CD14-positive monocyte (primary cell): ENCODE data around the gene SH3TC2. TPM values are rescaled to one million over a fixed set of nuclear protein-coding genes. Genes with fewer than 3 reads are reported as not detected.
A peak's percentile ranks its signal among the peaks of the same experiment; 100 is the strongest.

Experiments used
- DNase-seq, 3 donors: peaks; one replicate each; pipeline ENCODE4 v3.0.0-alpha.2; 2011 to 2022
- H2AFZ ChIP-seq: 2 replicates; pipeline ENCODE4 v1.6.0; 2012; ENCODE audit warnings: mild to moderate bottlenecking, low read depth, low read length, inconsistent platforms; ENCODE audit not compliant: insufficient read depth, poor library complexity, severe bottlenecking
- H3K27ac ChIP-seq, 2 donors: 1 replicate in 1 of 2; 2 replicates in 1 of 2; pipeline ENCODE4 v1.5.1; 2012 to 2013; ENCODE audit warnings: low read length in 2 of 2, control low read depth in 1 of 2, inconsistent platforms in 1 of 2, low read depth in 1 of 2, mild to moderate bottlenecking in 1 of 2
- H3K27me3 ChIP-seq, 2 donors: one replicate each; pipeline versions ENCODE4 v1.6.0 to v1.6.1; 2011 to 2013; ENCODE audit warnings: low read length in 2 of 2; ENCODE audit not compliant: control insufficient read depth in 2 of 2, insufficient read depth in 2 of 2
- H3K36me3 ChIP-seq, 2 donors: replicated peaks in 1 of 2; 1 replicate in 1 of 2; 2 replicates in 1 of 2; pipeline versions ENCODE4 v1.5.1 to v1.6.1; 2012 to 2013; ENCODE audit warnings: low read length in 2 of 2, control low read depth in 1 of 2, inconsistent platforms in 1 of 2, mild to moderate bottlenecking in 1 of 2; ENCODE audit not compliant: insufficient read depth in 2 of 2, control insufficient read depth in 1 of 2
- H3K4me1 ChIP-seq, 2 donors: 1 replicate in 1 of 2; 2 replicates in 1 of 2; pipeline versions ENCODE4 v1.5.1 to v1.6.1; 2012 to 2013; ENCODE audit warnings: low read length in 2 of 2, control low read depth in 1 of 2, inconsistent platforms in 1 of 2, mild to moderate bottlenecking in 1 of 2, moderate library complexity in 1 of 2; ENCODE audit not compliant: insufficient read depth in 2 of 2, control insufficient read depth in 1 of 2
- H3K4me2 ChIP-seq: replicated peaks from 2 replicates; pipeline ENCODE3; 2012; ENCODE audit warnings: low read length, moderate library complexity, mild to moderate bottlenecking; ENCODE audit not compliant: poor library complexity, severe bottlenecking; ENCODE audit errors: extremely low read depth
- H3K4me3 ChIP-seq, 3 experiments: fragments of 200-600 bp in 1 of 3; sonication (generic) in 1 of 3; replicated peaks in 1 of 3; 1 replicate in 2 of 3; 2 replicates in 1 of 3; pipeline ENCODE4 v1.5.1; 2011 to 2013; ENCODE audit warnings: low read length in 3 of 3, mild to moderate bottlenecking in 3 of 3, control low read depth in 2 of 3, low read depth in 2 of 3, inconsistent platforms in 1 of 3, moderate library complexity in 1 of 3
- H3K79me2 ChIP-seq: 2 replicates; pipeline ENCODE4 v1.6.0; 2012; ENCODE audit warnings: mild to moderate bottlenecking, control low read depth, inconsistent platforms, low read length, moderate library complexity; ENCODE audit not compliant: insufficient read depth
- H3K9ac ChIP-seq: 2 replicates; pipeline ENCODE4 v1.6.0; 2017; ENCODE audit warnings: low read length, mild to moderate bottlenecking; ENCODE audit not compliant: insufficient read depth, poor library complexity, severe bottlenecking
- H3K9me3 ChIP-seq, 2 donors: replicated peaks in 1 of 2; 1 replicate in 1 of 2; 2 replicates in 1 of 2; pipeline versions ENCODE4 v1.5.1 to v1.6.1; 2012 to 2013; ENCODE audit warnings: low read length in 2 of 2, control low read depth in 1 of 2; ENCODE audit not compliant: control insufficient read depth in 1 of 2, insufficient read depth in 1 of 2
- H4K20me1 ChIP-seq: 2 replicates; pipeline ENCODE4 v1.6.0; 2012; ENCODE audit warnings: mild to moderate bottlenecking, low read length, control low read depth, moderate library complexity; ENCODE audit not compliant: insufficient read depth
- H3K27ac Mint-ChIP-seq, 7 donors: one replicate each; pipeline ENCODE4 v1.8.0; 2020; ENCODE audit warnings: mild to moderate bottlenecking in 7 of 7, mixed read lengths in 7 of 7, moderate library complexity in 6 of 7, inconsistent platforms in 2 of 7
- H3K27me3 Mint-ChIP-seq, 3 donors: one replicate each; pipeline ENCODE4 v1.8.0; 2021 to 2022; ENCODE audit warnings: low read depth in 3 of 3, mild to moderate bottlenecking in 3 of 3, mixed read lengths in 3 of 3, moderate library complexity in 3 of 3, inconsistent platforms in 1 of 3
- H3K36me3 Mint-ChIP-seq, 2 donors: one replicate each; pipeline ENCODE4 v1.8.0; 2020; ENCODE audit warnings: mixed read lengths in 2 of 2, inconsistent platforms in 1 of 2, mild to moderate bottlenecking in 1 of 2
- H3K4me1 Mint-ChIP-seq: one replicate; pipeline ENCODE4 v1.8.0; 2020; ENCODE audit warnings: mild to moderate bottlenecking, mixed read lengths
- H3K4me3 Mint-ChIP-seq, 2 donors: one replicate each; pipeline ENCODE4 v1.8.0; 2020; ENCODE audit warnings: mild to moderate bottlenecking in 2 of 2, mixed read lengths in 2 of 2, moderate library complexity in 1 of 2
- H3K9me3 Mint-ChIP-seq, 7 donors: one replicate each; pipeline ENCODE4 v1.8.0; 2020 to 2022; ENCODE audit warnings: mixed read lengths in 7 of 7, mild to moderate bottlenecking in 6 of 7, moderate library complexity in 6 of 7, inconsistent platforms in 2 of 7
- CTCF ChIP-seq: fragments of 200-600 bp; IDR thresholded peaks from one replicate; pipeline ENCODE4 v1.8.0; 2022; ENCODE audit warnings: antibody characterized with exemption, mild to moderate bottlenecking
- WGBS: methylation state at CpG from one replicate; pipeline ENCODE4 v1.1.5; 2013; ENCODE audit warnings: missing lambda C conversion rate; ENCODE audit not compliant: insufficient coverage; 5-methylcytosine and 5-hydroxymethylcytosine counted together
- intact Hi-C, 2 donors: fragments of 100-400 bp; cut with micrococcal nuclease; formaldehyde crosslinking; loops; one replicate each; pipeline versions ENCODE4 v1.15.0 to v1.15.1; 2023
- polyA plus RNA-seq, 3 donors: library from polyadenylated mRNA; depleted of rRNA in 1 of 3; unstranded in 2 of 3; stranded (reverse) in 1 of 3; fragments of 300-500 nt in 2 of 3; fragments of >200 nt in 1 of 3; fragmentation: Illumina TruSeq in 2 of 3; gene quantifications; 1 replicate in 2 of 3; 2 replicates in 1 of 3; pipeline ENCODE4 v1.2.3, GENCODE V29; 2012 to 2021

The SH3TC2 gene
- polyA plus RNA-seq, 3 donors, result 0.01 to 0.30 (median 0.14) TPM

- no peaks in the 10 kb centered on the region for H3K27me3 ChIP-seq
- H3K9me3 ChIP-seq, result no peaks in the 10 kb centered on the region
- intact Hi-C loops, result loop anchor here in 1 of 2 donors (5.0 kb wide), 1 partner anchor 1242 kb away; no protein-coding TSS in a partner anchor
- Mint-ChIP-seq H3K27ac (peak overlapping the region; percentile 65 to 93 (median 88)), H3K27me3 (peaks cover 0 to 2% (median 0%) of the 10 kb centered on the region in 3 donors), H3K4me1 (peaks cover 50% of the 10 kb centered on the region), H3K36me3 (no peaks in the 10 kb centered on the region), H3K4me3 (no peak overlapping the region), H3K9me3 (no peaks in the 10 kb centered on the region)
- no peak overlapping the region for H3K9ac ChIP-seq
- H3K27ac ChIP-seq, result peak overlapping the region in 1 of 2 donors; percentile 69
- H3K36me3 ChIP-seq, result no peaks in the 10 kb centered on the region
- no peak overlapping the region for H3K4me3 ChIP-seq
- no peak overlapping the region for H2AFZ ChIP-seq
- DNase-seq, result peak; percentile 38 to 80 (median 73)
- no peak overlapping the region for H3K4me2 ChIP-seq
- WGBS, result no CpG with 5 or more reads among the region's 4 CpGs
- TF ChIP-seq CTCF, result no peak
- no peaks in the 10 kb centered on the region for H4K20me1 ChIP-seq
- no peaks in the 10 kb centered on the region for H3K79me2 ChIP-seq
- H3K4me1 ChIP-seq, result peaks cover 31 to 52% of the 10 kb centered on the region in 2 donors
These were observed 18.3 kb downstream of the SH3TC2 start for GRCh38 chr5:149044453-149045088.

GRCh38 chr5:149043641-149044040 lies 19.2 kb downstream of the SH3TC2 start:
- no peaks in the 10 kb centered on the region for H3K36me3 Mint-ChIP-seq
- no peak overlapping the region for H3K9ac ChIP-seq
- H2AFZ ChIP-seq, result no peak overlapping the region
- H3K4me2 ChIP-seq, result no peak overlapping the region
- TF ChIP-seq CTCF, result no peak
- H3K4me1 ChIP-seq, result peaks cover 40 to 62% of the 10 kb centered on the region in 2 donors
- no peaks in the 10 kb centered on the region for H3K9me3 ChIP-seq
- peak in 1 of 3 donors; percentile 9 for DNase-seq
- H3K9me3 Mint-ChIP-seq, result no peaks in the 10 kb centered on the region
- H3K4me3 Mint-ChIP-seq, result no peak overlapping the region
- intact Hi-C loops, result no loop called here
- no peaks in the 10 kb centered on the region for H4K20me1 ChIP-seq
- WGBS, result no CpG with 5 or more reads among the region's 4 CpGs
- H3K36me3 ChIP-seq, result no peaks in the 10 kb centered on the region
- peak overlapping the region in 6 of 7 donors; percentile 40 to 91 (median 88) for H3K27ac Mint-ChIP-seq
- H3K27me3 Mint-ChIP-seq, result peaks cover 0 to 2% (median 0%) of the 10 kb centered on the region in 3 donors
- no peaks in the 10 kb centered on the region for H3K27me3 ChIP-seq
- peak overlapping the region in 1 of 2 donors; percentile 69 for H3K27ac ChIP-seq
- H3K4me1 Mint-ChIP-seq, result peaks cover 59% of the 10 kb centered on the region
- H3K79me2 ChIP-seq, result no peaks in the 10 kb centered on the region
- no peak overlapping the region for H3K4me3 ChIP-seq
